ENCODE results near the gene PEMT. TPM values are rescaled to one million over a fixed set of nuclear protein-coding genes. Genes with fewer than 3 reads are reported as not detected.

PEMT gene
- total RNA-seq, 2 donors from 2014 or later, result 38.3 to 52.7 TPM

DNA sequence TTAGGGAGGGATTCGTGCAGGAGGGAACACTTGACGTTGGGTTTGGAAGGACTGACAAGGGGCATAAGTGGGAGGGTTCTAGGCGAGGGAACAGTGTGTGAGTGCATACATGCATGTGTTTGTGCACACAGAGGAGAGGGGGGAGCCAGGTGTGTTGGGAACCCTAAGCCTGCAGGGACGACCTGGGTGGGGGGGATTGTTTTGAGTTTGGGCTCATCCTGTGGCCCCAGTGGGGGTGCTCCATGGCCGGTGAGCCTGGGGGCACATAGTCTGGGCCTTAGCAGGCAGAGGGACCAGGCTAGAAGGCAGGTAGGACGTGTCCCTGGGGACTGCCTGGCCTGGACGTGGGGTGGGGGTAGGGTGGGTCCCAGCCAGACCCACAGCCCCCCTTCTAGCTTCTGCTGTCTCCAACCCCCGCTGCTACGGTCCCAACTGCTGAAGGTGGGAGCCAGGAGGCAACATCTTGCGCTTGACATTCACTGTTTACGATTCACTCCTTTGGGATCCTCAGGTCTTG is 83.4 kb downstream of the PEMT start:
- H3K27me3 ChIP-seq (ENCODE audit: control insufficient read depth, insufficient read depth, low read length, poor library complexity, severe bottlenecking), result no peaks in the 10 kb centered on the region
- Mint-ChIP-seq H3K4me1 (no peaks in the 10 kb centered on the region), H3K27me3 (ENCODE audit: insufficient read depth) (no peaks in the 10 kb centered on the region), H3K36me3 (ENCODE audit: low read depth) (no peaks in the 10 kb centered on the region), H3K9me3 (no peaks in the 10 kb centered on the region), H3K27ac (no peak overlapping the region), H3K4me3 (no peak overlapping the region)
- 90 to 100% methylated on average over 4 to 11 of the region's 11 CpGs for WGBS, 2 experiments (ENCODE audit: insufficient coverage in 1 of 2, insufficient read length in 1 of 2)
- no peak for DNase-seq
- H3K27ac ChIP-seq (ENCODE audit: low read depth, low read length), result no peak overlapping the region
- no peaks in the 10 kb centered on the region for H3K36me3 ChIP-seq (ENCODE audit: control insufficient read depth, insufficient read depth, low read length)
- no peak overlapping the region for H3K4me3 ChIP-seq (ENCODE audit: low read length)
- H3K9me3 ChIP-seq (ENCODE audit: control insufficient read depth, low read length), result no peaks in the 10 kb centered on the region
- no peaks in the 10 kb centered on the region for H3K4me1 ChIP-seq (ENCODE audit: control insufficient read depth, insufficient read depth, low read length)
- no peak overlapping the region for H3K9ac ChIP-seq (ENCODE audit: extremely low read depth, low read length, poor library complexity, severe bottlenecking)
- TF ChIP-seq CTCF (conservative IDR thresholded peaks at IDR 0.05), result no peak

GRCh38 chr17:17507465-17508011 is 84.0 kb downstream of the PEMT start:
- Histone ChIP-seq H3K4me1 (ENCODE audit: control insufficient read depth, insufficient read depth, low read length) (no peaks in the 10 kb centered on the region), H3K9ac (ENCODE audit: extremely low read depth, low read length, poor library complexity, severe bottlenecking) (no peak overlapping the region), H3K4me3 (ENCODE audit: low read length) (no peak overlapping the region), H3K27ac (ENCODE audit: low read depth, low read length) (no peak overlapping the region), H3K27me3 (ENCODE audit: control insufficient read depth, insufficient read depth, low read length, poor library complexity, severe bottlenecking) (no peaks in the 10 kb centered on the region), H3K9me3 (ENCODE audit: control insufficient read depth, low read length) (no peaks in the 10 kb centered on the region), H3K36me3 (ENCODE audit: control insufficient read depth, insufficient read depth, low read length) (no peaks in the 10 kb centered on the region)
- no peaks in the 10 kb centered on the region for H3K36me3 Mint-ChIP-seq (ENCODE audit: low read depth)
- TF ChIP-seq CTCF (conservative IDR thresholded peaks at IDR 0.05), result no peak
- H3K4me1 Mint-ChIP-seq, result no peaks in the 10 kb centered on the region
- no peaks in the 10 kb centered on the region for H3K9me3 Mint-ChIP-seq
- DNase-seq, result no peak
- no peaks in the 10 kb centered on the region for H3K27me3 Mint-ChIP-seq (ENCODE audit: insufficient read depth)
- H3K27ac Mint-ChIP-seq, result no peak overlapping the region
- H3K4me3 Mint-ChIP-seq, result no peak overlapping the region
- 83 to 85% methylated on average over 8 to 16 of the region's 16 CpGs for WGBS, 2 experiments (ENCODE audit: insufficient coverage in 1 of 2, insufficient read length in 1 of 2)

DNA sequence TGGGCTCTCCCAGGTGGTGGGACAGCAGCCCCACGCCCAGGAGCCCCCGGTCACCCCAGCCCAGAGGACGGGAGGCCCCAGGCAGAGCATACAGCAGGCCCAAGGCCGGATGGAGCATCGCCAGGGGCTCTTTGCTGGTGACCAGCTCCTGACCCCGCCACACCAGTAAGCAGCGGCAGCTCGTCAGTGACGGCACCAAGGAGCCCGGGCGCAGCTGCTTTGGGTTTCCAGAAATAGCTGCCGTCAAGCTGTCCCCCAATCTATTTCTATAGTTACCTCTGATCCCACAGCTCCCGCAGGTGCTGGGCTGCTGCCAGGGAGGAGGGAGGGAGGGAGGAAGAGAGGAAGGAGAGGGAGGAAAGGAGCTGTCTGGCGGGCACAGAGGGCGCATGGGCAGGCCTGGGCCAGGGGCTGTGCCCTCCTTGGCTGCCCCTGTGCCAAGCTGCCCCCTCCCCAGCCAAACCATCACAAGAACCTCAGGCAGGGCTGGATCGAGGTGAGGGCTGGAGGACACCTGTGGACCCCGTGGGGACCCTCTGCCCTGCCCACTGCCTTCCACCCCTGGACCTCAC is 84.5 kb downstream of the PEMT start:
- H3K27ac ChIP-seq (ENCODE audit: low read depth, low read length), result no peak overlapping the region
- no peaks in the 10 kb centered on the region for H3K4me1 Mint-ChIP-seq
- H3K9me3 Mint-ChIP-seq, result no peaks in the 10 kb centered on the region
- H3K9ac ChIP-seq (ENCODE audit: extremely low read depth, low read length, poor library complexity, severe bottlenecking), result no peak overlapping the region
- WGBS, 2 experiments (ENCODE audit: insufficient coverage in 1 of 2, insufficient read length in 1 of 2), result 91 to 100% methylated on average over 1 to 17 of the region's 17 CpGs
- no peaks in the 10 kb centered on the region for H3K4me1 ChIP-seq (ENCODE audit: control insufficient read depth, insufficient read depth, low read length)
- H3K4me3 ChIP-seq (ENCODE audit: low read length), result no peak overlapping the region
- H3K27ac Mint-ChIP-seq, result no peak overlapping the region
- no peaks in the 10 kb centered on the region for H3K9me3 ChIP-seq (ENCODE audit: control insufficient read depth, low read length)
- no peaks in the 10 kb centered on the region for H3K27me3 Mint-ChIP-seq (ENCODE audit: insufficient read depth)
- H3K36me3 Mint-ChIP-seq (ENCODE audit: low read depth), result no peaks in the 10 kb centered on the region
- H3K4me3 Mint-ChIP-seq, result no peak overlapping the region
- no peak for DNase-seq
- no peaks in the 10 kb centered on the region for H3K27me3 ChIP-seq (ENCODE audit: control insufficient read depth, insufficient read depth, low read length, poor library complexity, severe bottlenecking)
- no peak for TF ChIP-seq CTCF (conservative IDR thresholded peaks at IDR 0.05)
- H3K36me3 ChIP-seq (ENCODE audit: control insufficient read depth, insufficient read depth, low read length), result no peaks in the 10 kb centered on the region
